Measurements from ENCODE around the gene SLC22A5. TPM values are rescaled to one million over a fixed set of nuclear protein-coding genes. Genes with fewer than 3 reads are reported as not detected.

Gene SLC22A5
- total and polyA plus RNA-seq, 9 of the 15 experiments (the other 6 are each of a cell fraction or from before 2014, with no cell fraction given), result 3.0 to 16.6 (median 8.3) TPM

GRCh38 chr5:132426525-132427138, 57.1 kb downstream of the SLC22A5 start (continued):
- no peak for TF ChIP-seq MBD1 (CRISPR knock-in tag; IDR thresholded peaks at IDR 0.05)
- no peak for TF ChIP-seq BRF1 (IDR thresholded peaks at IDR 0.05; ENCODE audit: borderline replicate concordance, extremely low read depth, insufficient read length)
- TF ChIP-seq ZNF551 (CRISPR knock-in tag; IDR thresholded peaks at IDR 0.05), result no peak
- TF ChIP-seq STAG1 (CRISPR knock-in tag; IDR thresholded peaks at IDR 0.05; ENCODE audit: borderline replicate concordance), result no peak
- peak; percentile 84 for TF ChIP-seq SMARCC2 (IDR thresholded peaks at IDR 0.05; ENCODE audit: low read depth)
- TF ChIP-seq, protein P1, sequence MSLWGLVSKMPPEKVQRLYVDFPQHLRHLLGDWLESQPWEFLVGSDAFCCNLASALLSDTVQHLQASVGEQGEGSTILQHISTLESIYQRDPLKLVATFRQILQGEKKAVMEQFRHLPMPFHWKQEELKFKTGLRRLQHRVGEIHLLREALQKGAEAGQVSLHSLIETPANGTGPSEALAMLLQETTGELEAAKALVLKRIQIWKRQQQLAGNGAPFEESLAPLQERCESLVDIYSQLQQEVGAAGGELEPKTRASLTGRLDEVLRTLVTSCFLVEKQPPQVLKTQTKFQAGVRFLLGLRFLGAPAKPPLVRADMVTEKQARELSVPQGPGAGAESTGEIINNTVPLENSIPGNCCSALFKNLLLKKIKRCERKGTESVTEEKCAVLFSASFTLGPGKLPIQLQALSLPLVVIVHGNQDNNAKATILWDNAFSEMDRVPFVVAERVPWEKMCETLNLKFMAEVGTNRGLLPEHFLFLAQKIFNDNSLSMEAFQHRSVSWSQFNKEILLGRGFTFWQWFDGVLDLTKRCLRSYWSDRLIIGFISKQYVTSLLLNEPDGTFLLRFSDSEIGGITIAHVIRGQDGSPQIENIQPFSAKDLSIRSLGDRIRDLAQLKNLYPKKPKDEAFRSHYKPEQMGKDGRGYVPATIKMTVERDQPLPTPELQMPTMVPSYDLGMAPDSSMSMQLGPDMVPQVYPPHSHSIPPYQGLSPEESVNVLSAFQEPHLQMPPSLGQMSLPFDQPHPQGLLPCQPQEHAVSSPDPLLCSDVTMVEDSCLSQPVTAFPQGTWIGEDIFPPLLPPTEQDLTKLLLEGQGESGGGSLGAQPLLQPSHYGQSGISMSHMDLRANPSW (CRISPR knock-in tag; IDR thresholded peaks at IDR 0.05), result no peak
- no peak for TF ChIP-seq ZNF124 (CRISPR knock-in tag; IDR thresholded peaks at IDR 0.05)
- no peak for TF ChIP-seq RBM17 (IDR thresholded peaks at IDR 0.05; ENCODE audit: borderline replicate concordance, low read depth, low read length)
- TF ChIP-seq, protein P2, sequence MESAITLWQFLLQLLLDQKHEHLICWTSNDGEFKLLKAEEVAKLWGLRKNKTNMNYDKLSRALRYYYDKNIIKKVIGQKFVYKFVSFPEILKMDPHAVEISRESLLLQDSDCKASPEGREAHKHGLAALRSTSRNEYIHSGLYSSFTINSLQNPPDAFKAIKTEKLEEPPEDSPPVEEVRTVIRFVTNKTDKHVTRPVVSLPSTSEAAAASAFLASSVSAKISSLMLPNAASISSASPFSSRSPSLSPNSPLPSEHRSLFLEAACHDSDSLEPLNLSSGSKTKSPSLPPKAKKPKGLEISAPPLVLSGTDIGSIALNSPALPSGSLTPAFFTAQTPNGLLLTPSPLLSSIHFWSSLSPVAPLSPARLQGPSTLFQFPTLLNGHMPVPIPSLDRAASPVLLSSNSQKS (CRISPR knock-in tag; IDR thresholded peaks at IDR 0.05), result no peak
- peak; percentile 57 to 66 (median 59) for TF ChIP-seq CTCF (IDR thresholded peaks at IDR 0.05 in 2 of 3, conservative IDR thresholded peaks at IDR 0.05 in 1 of 3; ENCODE audit: insufficient read depth in 2 of 3, low read depth in 1 of 3, low read length in 3 of 3)
- peak; percentile 75; the same call in 1 of the 2 replicates for TF ChIP-seq MEF2D (tag; conservative IDR thresholded peaks at IDR 0.05; ENCODE audit: low read depth)
- TF ChIP-seq ZNF224 (CRISPR knock-in tag; IDR thresholded peaks at IDR 0.05), result no peak
- TF ChIP-seq, protein P3, sequence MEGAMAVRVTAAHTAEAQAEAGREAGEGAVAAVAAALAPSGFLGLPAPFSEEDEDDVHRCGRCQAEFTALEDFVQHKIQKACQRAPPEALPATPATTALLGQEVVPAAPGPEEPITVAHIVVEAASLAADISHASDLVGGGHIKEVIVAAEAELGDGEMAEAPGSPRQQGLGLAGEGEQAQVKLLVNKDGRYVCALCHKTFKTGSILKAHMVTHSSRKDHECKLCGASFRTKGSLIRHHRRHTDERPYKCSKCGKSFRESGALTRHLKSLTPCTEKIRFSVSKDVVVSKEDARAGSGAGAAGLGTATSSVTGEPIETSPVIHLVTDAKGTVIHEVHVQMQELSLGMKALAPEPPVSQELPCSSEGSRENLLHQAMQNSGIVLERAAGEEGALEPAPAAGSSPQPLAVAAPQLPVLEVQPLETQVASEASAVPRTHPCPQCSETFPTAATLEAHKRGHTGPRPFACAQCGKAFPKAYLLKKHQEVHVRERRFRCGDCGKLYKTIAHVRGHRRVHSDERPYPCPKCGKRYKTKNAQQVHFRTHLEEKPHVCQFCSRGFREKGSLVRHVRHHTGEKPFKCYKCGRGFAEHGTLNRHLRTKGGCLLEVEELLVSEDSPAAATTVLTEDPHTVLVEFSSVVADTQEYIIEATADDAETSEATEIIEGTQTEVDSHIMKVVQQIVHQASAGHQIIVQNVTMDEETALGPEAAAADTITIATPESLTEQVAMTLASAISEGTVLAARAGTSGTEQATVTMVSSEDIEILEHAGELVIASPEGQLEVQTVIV (CRISPR knock-in tag; IDR thresholded peaks at IDR 0.05; ENCODE audit: borderline replicate concordance), result no peak
- TF ChIP-seq FUS (optimal IDR thresholded peaks at IDR 0.05; ENCODE audit: low read depth, low read length), result no peak
- TF ChIP-seq KDM2B (CRISPR knock-in tag; IDR thresholded peaks at IDR 0.05), result 0 out of 2 replicates have a peak, but pooled peaks have one; percentile 30
- peak; percentile 77; the same call in 1 of the 2 replicates for TF ChIP-seq ATF7 (IDR thresholded peaks at IDR 0.05)
